ENCODE measurements around the gene MARCHF5.

The MARCHF5 gene

GRCh38 chr10:92290837-92291615, at the start of gene MARCHF5, which contains the start of gene CPEB3:
MARCHF5 (plus strand) TSS chr10:92291167; CDS start chr10:92291495, 328 bp downstream.
CPEB3 (minus strand) TSS chr10:92291078; CDS start chr10:92240350, 50,728 bp downstream.
- peak; percentile 91 for DNase-seq

GRCh38 chr10:92241501-92241900, 49.5 kb upstream of the MARCHF5 start:
- DNase-seq, result no peak

- no peak for DNase-seq
Observed at GRCh38 chr10:92242380-92242779, 48.6 kb upstream of the MARCHF5 start.

GRCh38 chr10:92242910-92243671, 47.9 kb upstream of the MARCHF5 start:
- peak; percentile 74 for DNase-seq

- DNase-seq, result no peak
Observed at GRCh38 chr10:92244796-92245195, 46.2 kb upstream of the MARCHF5 start.

GRCh38 chr10:92248566-92248965, 42.4 kb upstream of the MARCHF5 start:
- no peak for DNase-seq

- DNase-seq, result no peak
Observed at GRCh38 chr10:92263396-92263795, 27.6 kb upstream of the MARCHF5 start.

GRCh38 chr10:92264249-92264648, 26.7 kb upstream of the MARCHF5 start:
- DNase-seq, result no peak

GRCh38 chr10:92265687-92266258, 25.2 kb upstream of the MARCHF5 start:
- no peak for DNase-seq

GRCh38 chr10:92267343-92267742, 23.6 kb upstream of the MARCHF5 start:
- no peak for DNase-seq

GRCh38 chr10:92268748-92269147, 22.2 kb upstream of the MARCHF5 start:
- DNase-seq, result peak; percentile 83

GRCh38 chr10:92274071-92274470, 16.9 kb upstream of the MARCHF5 start:
- no peak for DNase-seq

- peak; percentile 53 for DNase-seq
Observed at GRCh38 chr10:92278996-92279696, 11.8 kb upstream of the MARCHF5 start.

- DNase-seq, result peak; percentile 65
Observed at GRCh38 chr10:92284112-92284704, 6.8 kb upstream of the MARCHF5 start.

- no peak for DNase-seq
Observed at GRCh38 chr10:92290076-92290836, 711 bp upstream of the MARCHF5 start.

- no peak for DNase-seq
Observed at GRCh38 chr10:92291616-92291865, 574 bp downstream of the MARCHF5 start.

- DNase-seq, result peak; percentile 69
Observed at GRCh38 chr10:92291921-92292845, 1.2 kb downstream of the MARCHF5 start.

- no peak for DNase-seq
Observed at GRCh38 chr10:92298487-92298886, 7.5 kb downstream of the MARCHF5 start.

- DNase-seq, result no peak
Observed at GRCh38 chr10:92303096-92303495, 12.1 kb downstream of the MARCHF5 start.

- no peak for DNase-seq
Observed at GRCh38 chr10:92304061-92304460, 13.1 kb downstream of the MARCHF5 start.
